Upper lobe of left lung (tissue), 4 donors: ENCODE data around the gene HRH1.

Experiments
- EP300 ChIP-seq, 4 donors: sonication (generic); formaldehyde crosslinking; IDR thresholded peaks; one replicate each; pipeline ENCODE4 v1.5.1; 2017; ENCODE audit warnings: antibody characterized with exemption in 4 of 4, control low read depth in 2 of 4
- TF ChIP-seq, protein P1 (sequence below), 6 experiments: fragments of 450-650 bp in 4 of 6; fragments of 200-600 bp in 2 of 6; sonication (generic) in 2 of 6; IDR thresholded peaks; one replicate each; pipeline ENCODE4 v1.5.1; 2016 to 2019; ENCODE audit warnings: antibody characterized with exemption in 6 of 6

DNA sequence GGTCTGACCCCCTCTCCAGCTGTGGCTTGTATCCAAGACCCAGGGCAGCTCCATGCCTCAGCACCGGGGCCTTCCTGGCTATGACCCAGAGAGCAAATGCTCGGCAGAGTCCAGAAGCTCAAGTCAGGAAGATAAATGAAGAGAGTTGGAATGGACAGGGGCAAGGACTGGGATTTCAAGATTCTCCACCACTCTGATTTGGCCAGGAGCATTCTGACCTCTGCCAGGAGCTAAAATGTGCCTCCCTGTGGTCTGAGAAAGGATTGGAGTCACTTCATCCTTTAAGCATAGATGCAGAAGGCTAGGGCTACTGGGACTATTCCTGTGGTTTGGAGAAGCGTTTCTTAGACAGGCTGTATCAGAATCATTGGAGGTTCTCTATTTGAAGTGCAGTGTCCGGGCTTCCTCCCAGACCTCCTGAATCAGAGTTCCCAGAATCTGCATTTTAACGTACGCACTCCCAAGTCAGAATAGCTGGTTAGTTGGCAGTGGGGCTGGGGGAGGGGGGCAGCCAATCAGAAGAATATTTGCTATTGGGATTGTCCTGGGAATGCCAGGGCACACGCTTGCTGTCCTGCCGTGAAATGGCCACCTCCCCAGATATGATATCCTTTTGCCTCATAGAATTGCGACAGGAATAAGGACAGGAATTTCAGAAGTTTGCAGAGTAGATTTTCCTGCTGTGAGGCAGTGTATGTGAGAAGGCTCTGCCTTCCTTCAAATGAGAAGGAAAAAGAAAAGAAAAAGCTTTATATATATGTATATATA lies 57.4 kb downstream of the HRH1 start:
- TF ChIP-seq, protein P1, sequence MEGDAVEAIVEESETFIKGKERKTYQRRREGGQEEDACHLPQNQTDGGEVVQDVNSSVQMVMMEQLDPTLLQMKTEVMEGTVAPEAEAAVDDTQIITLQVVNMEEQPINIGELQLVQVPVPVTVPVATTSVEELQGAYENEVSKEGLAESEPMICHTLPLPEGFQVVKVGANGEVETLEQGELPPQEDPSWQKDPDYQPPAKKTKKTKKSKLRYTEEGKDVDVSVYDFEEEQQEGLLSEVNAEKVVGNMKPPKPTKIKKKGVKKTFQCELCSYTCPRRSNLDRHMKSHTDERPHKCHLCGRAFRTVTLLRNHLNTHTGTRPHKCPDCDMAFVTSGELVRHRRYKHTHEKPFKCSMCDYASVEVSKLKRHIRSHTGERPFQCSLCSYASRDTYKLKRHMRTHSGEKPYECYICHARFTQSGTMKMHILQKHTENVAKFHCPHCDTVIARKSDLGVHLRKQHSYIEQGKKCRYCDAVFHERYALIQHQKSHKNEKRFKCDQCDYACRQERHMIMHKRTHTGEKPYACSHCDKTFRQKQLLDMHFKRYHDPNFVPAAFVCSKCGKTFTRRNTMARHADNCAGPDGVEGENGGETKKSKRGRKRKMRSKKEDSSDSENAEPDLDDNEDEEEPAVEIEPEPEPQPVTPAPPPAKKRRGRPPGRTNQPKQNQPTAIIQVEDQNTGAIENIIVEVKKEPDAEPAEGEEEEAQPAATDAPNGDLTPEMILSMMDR (IDR thresholded peaks at IDR 0.05): no peak
- no peak for TF ChIP-seq EP300 (IDR thresholded peaks at IDR 0.05)
